GM12878 (cell line): Measurements from ENCODE around the gene UGT1A7. TPM values are rescaled to one million over a fixed set of nuclear protein-coding genes. Genes with fewer than 3 reads are reported as not detected.

Experiments used
- ATAC-seq: fragments of 200-7000 bp; cut with Tn5 transposase; 3 replicates; pipeline ENCODE4 v1.9.1; 2020; ENCODE audit warnings: mild to moderate bottlenecking, moderate library complexity
- BruUV-seq: library from RNA; stranded (reverse); fragments of 400-500 nt; replicated peaks from 2 replicates; lab custom pipeline; 2021; lab: Mats Ljungman, UMichigan
- CTCF ChIA-PET: fragments of 300-600 bp; sonication (Branson Sonifier 250); formaldehyde crosslinking; extraction: SDS; loops from one replicate; lab custom pipeline; 2021; ENCODE audit warnings: inconsistent platforms; lab: Yijun Ruan, JAX
- POLR2A ChIA-PET: fragments of 350-600 bp; formaldehyde crosslinking; extraction: SDS; loops from one replicate; lab custom pipeline; 2021; ENCODE audit warnings: inconsistent platforms; lab: Charles Lee
- RAD21 ChIA-PET: fragments of 300-600 bp; sonication (Branson Sonifier 250); formaldehyde crosslinking; loops from one replicate; lab custom pipeline; 2023; ENCODE audit warnings: antibody characterized with exemption; ENCODE audit not compliant: unreplicated experiment; lab: Charles Lee
- SMC1A ChIA-PET: fragments of 300-600 bp; sonication (Branson Sonifier 250); formaldehyde crosslinking; loops from one replicate; lab custom pipeline; 2023; ENCODE audit not compliant: unreplicated experiment, uncharacterized antibody; lab: Charles Lee
- DNase-seq: peaks from one replicate; pipeline ENCODE4 v3.0.0-alpha.2; 2011; ENCODE audit warnings: low read depth, low spot score
- FAIRE-seq: peaks from 3 replicates; lab custom pipeline; 2011; peaks lifted over from hg19 to GRCh38; lab: Jason Lieb, UNC
- H2AFZ ChIP-seq: 2 replicates; pipeline ENCODE4 v1.6.0; 2011; ENCODE audit warnings: low read depth, low read length, control low read depth; ENCODE audit not compliant: control insufficient read depth
- H3K27ac ChIP-seq: 2 replicates; pipeline ENCODE4 v1.5.1; 2011; ENCODE audit warnings: control low read depth; ENCODE audit not compliant: control insufficient read depth, insufficient read depth
- H3K27me3 ChIP-seq, 2 experiments: replicated peaks in 1 of 2; 2 replicates each; pipeline versions ENCODE4 v1.6.0 to v1.6.1; 2011; ENCODE audit warnings: low read length in 1 of 2; ENCODE audit not compliant: control insufficient read depth in 2 of 2, insufficient read depth in 2 of 2
- H3K36me3 ChIP-seq, 2 experiments: 2 replicates each; pipeline ENCODE4 v1.5.1; 2011; ENCODE audit warnings: low read length in 1 of 2; ENCODE audit not compliant: control insufficient read depth in 2 of 2, insufficient read depth in 2 of 2
- H3K4me1 ChIP-seq: 2 replicates; pipeline ENCODE4 v1.6.1; 2011; ENCODE audit warnings: mild to moderate bottlenecking, low read length, moderate library complexity, mixed read lengths; ENCODE audit not compliant: control insufficient read depth, insufficient read depth
- H3K4me2 ChIP-seq: 2 replicates; pipeline ENCODE4 v1.6.0; 2011; ENCODE audit warnings: control low read depth; ENCODE audit not compliant: control insufficient read depth, insufficient read depth
- H3K4me3 ChIP-seq: fragments of 200-600 bp; sonication (generic); 2 replicates; pipeline ENCODE4 v1.5.1; 2016
- H3K79me2 ChIP-seq: 2 replicates; pipeline ENCODE4 v1.6.0; 2011; ENCODE audit warnings: low read length; ENCODE audit not compliant: control insufficient read depth, insufficient read depth
- H3K9ac ChIP-seq: 2 replicates; pipeline ENCODE4 v1.8.0; 2011; ENCODE audit warnings: low read length, control low read depth, mixed read lengths; ENCODE audit not compliant: control insufficient read depth, insufficient read depth
- H3K9me3 ChIP-seq: replicated peaks from 3 replicates; pipeline ENCODE4 v1.5.1; 2011; ENCODE audit warnings: mild to moderate bottlenecking, low read length; ENCODE audit not compliant: control insufficient read depth, insufficient read depth
- H4K20me1 ChIP-seq: 2 replicates; pipeline ENCODE4 v1.6.0; 2011; ENCODE audit not compliant: control insufficient read depth, insufficient read depth
- BCL11A ChIP-seq: IDR thresholded peaks from 2 replicates; pipeline ENCODE4 v1.6.1; 2011; ENCODE audit warnings: low read depth, low read length
- BCLAF1 ChIP-seq: fragments of 450-650 bp; IDR thresholded peaks from 2 replicates; pipeline ENCODE4 v1.6.1; 2017; ENCODE audit warnings: antibody characterized with exemption, mild to moderate bottlenecking, moderate library complexity
- BMI1 ChIP-seq: fragments of 450-650 bp; IDR thresholded peaks from 2 replicates; pipeline ENCODE4 v1.6.1; 2016; ENCODE audit warnings: mild to moderate bottlenecking, moderate library complexity, borderline replicate concordance
- CBX5 ChIP-seq: sonication (generic); IDR thresholded peaks from 2 replicates; pipeline ENCODE4 v1.6.1; 2016; ENCODE audit warnings: low read depth, moderate library complexity, mild to moderate bottlenecking, inconsistent platforms
- FOS ChIP-seq: IDR thresholded peaks from 3 replicates; pipeline ENCODE4 v1.6.1; 2011; ENCODE audit warnings: borderline replicate concordance; ENCODE audit not compliant: insufficient read length; ENCODE audit errors: extremely low read depth
- GATAD2B ChIP-seq: fragments of 450-650 bp; conservative IDR thresholded peaks from 2 replicates; pipeline ENCODE4 v1.6.1; 2017; ENCODE audit warnings: low read depth, mild to moderate bottlenecking, moderate library complexity
- HDAC2 ChIP-seq: fragments of 200-600 bp; sonication (generic); IDR thresholded peaks from 2 replicates; pipeline ENCODE4 v1.6.1; 2017
- JUND ChIP-seq: IDR thresholded peaks from 2 replicates; pipeline ENCODE4 v1.6.1; 2012; ENCODE audit warnings: low read depth, mild to moderate bottlenecking, low read length, improper control_type of control experiment, moderate library complexity
- NFIC ChIP-seq: IDR thresholded peaks from 2 replicates; pipeline ENCODE4 v1.6.1; 2012; ENCODE audit warnings: low read depth, mild to moderate bottlenecking, inconsistent platforms, low read length, moderate library complexity
- NFXL1 ChIP-seq: fragments of 450-650 bp; IDR thresholded peaks from 2 replicates; pipeline ENCODE4 v1.6.1; 2017; ENCODE audit warnings: antibody characterized with exemption, mild to moderate bottlenecking, borderline replicate concordance
- PML ChIP-seq: IDR thresholded peaks from 2 replicates; pipeline ENCODE4 v1.6.1; 2012; ENCODE audit warnings: low read length, inconsistent platforms
- RELA ChIP-seq: fragments of 450-650 bp; IDR thresholded peaks from 2 replicates; pipeline ENCODE4 v1.8.0; 2014; ENCODE audit warnings: borderline replicate concordance; ENCODE audit not compliant: partially characterized antibody
- RELB ChIP-seq: fragments of 450-650 bp; IDR thresholded peaks from 2 replicates; pipeline ENCODE4 v1.6.1; 2017; ENCODE audit warnings: low read depth, mild to moderate bottlenecking, moderate library complexity
- RFX5 ChIP-seq: IDR thresholded peaks from 2 replicates; pipeline ENCODE4 v1.6.1; 2011; ENCODE audit warnings: low read depth, low read length, improper control_type of control experiment
- SKIL ChIP-seq: fragments of 450-650 bp; IDR thresholded peaks from 2 replicates; pipeline ENCODE4 v1.6.1; 2017; ENCODE audit warnings: mild to moderate bottlenecking, low read depth, inconsistent platforms; ENCODE audit not compliant: poor library complexity, severe bottlenecking
- SMAD1 ChIP-seq: fragments of 450-650 bp; IDR thresholded peaks from 2 replicates; pipeline ENCODE4 v1.6.1; 2018; ENCODE audit warnings: mild to moderate bottlenecking, low read depth; ENCODE audit not compliant: partially characterized antibody
- SREBF2 ChIP-seq: IDR thresholded peaks from 2 replicates; pipeline ENCODE4 v1.6.1; 2012; ENCODE audit warnings: mild to moderate bottlenecking, low read length
- TCF12 ChIP-seq: IDR thresholded peaks from 2 replicates; pipeline ENCODE4 v1.6.1; 2011; ENCODE audit warnings: low read depth, mild to moderate bottlenecking, low read length
- YBX1 ChIP-seq: fragments of 450-650 bp; IDR thresholded peaks from 2 replicates; pipeline ENCODE4 v1.6.1; 2016; ENCODE audit warnings: antibody characterized with exemption
- ZNF217 ChIP-seq: fragments of 450-650 bp; IDR thresholded peaks from 2 replicates; pipeline ENCODE4 v1.6.1; 2017; ENCODE audit warnings: antibody characterized with exemption, mild to moderate bottlenecking
- WGBS: methylation state at CpG from one replicate; pipeline ENCODE4 v1.1.6; 2016; ENCODE audit warnings: low lambda C conversion rate; ENCODE audit not compliant: insufficient replicate concordance, insufficient coverage; ENCODE audit errors: missing lambda C conversion rate; 5-methylcytosine and 5-hydroxymethylcytosine counted together
- in situ Hi-C: fragments of 300-500 bp; cut with MboI; formaldehyde crosslinking; loops from 9 replicates; pipeline ENCODE4 v1.14.3; 2018; ENCODE audit warnings: mixed read lengths
- intact Hi-C: fragments of 100-400 bp; cut with micrococcal nuclease; formaldehyde crosslinking; loops from one replicate; pipeline ENCODE4 v1.14.2; 2022; ENCODE audit not compliant: unreplicated experiment
- polyA plus RNA-seq, 11 experiments: library from polyadenylated mRNA; depleted of rRNA in 4 of 11; unstranded in 6 of 11; stranded (reverse) in 5 of 11; fragments of >200 nt; fragmentation: Nextera tagmentation in 4 of 11; fragmentation: Illumina TruSeq in 1 of 11; extraction: Ambion mirVana in 4 of 11; extraction: Trizol in 1 of 11; gene quantifications; 1 replicate in 1 of 11; 2 replicates in 10 of 11; pipeline versions ENCODE4 v1.2.1 to v1.2.3, GENCODE V29; 2011 to 2016; ENCODE audit warnings: inconsistent platforms in 2 of 11, missing spikeins in 2 of 11, low read depth in 1 of 11
- total RNA-seq, 4 experiments: library from RNA; depleted of rRNA in 3 of 4; stranded (reverse); fragments of >200 nt in 3 of 4; fragmentation: Illumina TruSeq in 1 of 4; extraction: Trizol in 1 of 4; gene quantifications; 2 replicates each; pipeline versions ENCODE4 v1.2.1 to v1.2.3, GENCODE V29; 2013 to 2021

Gene UGT1A7
- total and polyA plus RNA-seq, 10 of the 15 experiments (the other 5 are each of a cell fraction or from before 2014, with no cell fraction given): not detected

- TF ChIP-seq BCLAF1: no peak
- no peak for TF ChIP-seq SKIL
Measured at GRCh38 chr2:233689031-233689430, 7.3 kb downstream of the UGT1A7 start (continued).

- Histone ChIP-seq H3K27me3 (peaks cover 0 to 3% of the 10 kb centered on the region in 2 experiments; a peak in 1 of 4 replicates), H3K79me2 (no peaks in the 10 kb centered on the region), H3K9ac (no peak overlapping the region), H3K4me3 (no peak overlapping the region), H2AFZ (no peak overlapping the region), H3K4me1 (no peaks in the 10 kb centered on the region), H3K4me2 (no peak overlapping the region), H3K27ac (no peak overlapping the region), H3K36me3 (no peaks in the 10 kb centered on the region), H3K9me3 (no peaks in the 10 kb centered on the region), H4K20me1 (no peaks in the 10 kb centered on the region)
- BruUV-seq: no TSS peak
- intact Hi-C loops (no loop called here), in situ Hi-C loops (no loop called here)
- TF ChIP-seq BMI1 (no peak), JUND (no peak), PML (no peak), BCL11A (no peak), CBX5 (no peak), NFIC (no peak), TCF12 (no peak), YBX1 (no peak), SREBF2 (no peak), FOS (no peak), RELA (no peak), RELB (no peak), SMAD1 (no peak), ZNF217 (no peak), RFX5 (no peak), NFXL1 (no peak), HDAC2 (no peak), GATAD2B (no peak)
- ChIA-PET RAD21 (no interaction called here), CTCF (no interaction called here), SMC1A (no interaction called here), POLR2A (no interaction called here)
- ATAC-seq (no peak), DNase-seq (no peak), FAIRE-seq (no peak)
- WGBS: 3% methylated on average over 3 of the region's 3 CpGs
Measured at GRCh38 chr2:233689501-233689900, 7.8 kb downstream of the UGT1A7 start.
